Thoracic aorta endothelial cell (primary cell): ENCODE measurements around the gene POU4F3. TPM values are rescaled to one million over a fixed set of nuclear protein-coding genes. Genes with fewer than 3 reads are reported as not detected.

Experiments used
- total RNA-seq: library from RNA; depleted of rRNA; stranded (reverse); fragments of >200 nt; gene quantifications from 2 replicates; pipeline ENCODE4 v1.2.3, GENCODE V29; 2012

POU4F3 gene
- 0.07 TPM in 1 of 2 replicates, not detected in the other for total RNA-seq

GRCh38 chr5:146338774-146339714 is at the start of gene POU4F3:
Gene POU4F3 (plus strand): TSS chr5:146338839. CDS start chr5:146339113, 274 bp downstream.

Other genes starting within 250 kb of the POU4F3 start
- gene PLAC8L1, start 233.3 kb upstream of the POU4F3 start, total RNA-seq, result not detected in 2 replicates
- 182 and 213 TPM in 2 replicates for gene LARS1, start 156.2 kb upstream of the POU4F3 start, total RNA-seq
- gene RBM27, start 135.2 kb upstream of the POU4F3 start, total RNA-seq, result 37.2 and 43.9 TPM in 2 replicates
- gene TCERG1, start 108.5 kb downstream of the POU4F3 start, total RNA-seq, result 124 and 132 TPM in 2 replicates
- not detected in 2 replicates for gene GPR151, start 177.4 kb downstream of the POU4F3 start, total RNA-seq